Measurements from ENCODE around the gene PLCL2. TPM values are rescaled to one million over a fixed set of nuclear protein-coding genes. Genes with fewer than 3 reads are reported as not detected.
A peak's percentile ranks its signal among the peaks of the same experiment; 100 is the strongest.
"Not testable (repeated sequence)": the region's sequence is repeated elsewhere in the genome, so short reads cannot be mapped to it uniquely, and the experiment has no call there.

The PLCL2 gene
- total RNA-seq, 2 donors from 2014 or later, result 13.7 to 25.7 TPM

DNA sequence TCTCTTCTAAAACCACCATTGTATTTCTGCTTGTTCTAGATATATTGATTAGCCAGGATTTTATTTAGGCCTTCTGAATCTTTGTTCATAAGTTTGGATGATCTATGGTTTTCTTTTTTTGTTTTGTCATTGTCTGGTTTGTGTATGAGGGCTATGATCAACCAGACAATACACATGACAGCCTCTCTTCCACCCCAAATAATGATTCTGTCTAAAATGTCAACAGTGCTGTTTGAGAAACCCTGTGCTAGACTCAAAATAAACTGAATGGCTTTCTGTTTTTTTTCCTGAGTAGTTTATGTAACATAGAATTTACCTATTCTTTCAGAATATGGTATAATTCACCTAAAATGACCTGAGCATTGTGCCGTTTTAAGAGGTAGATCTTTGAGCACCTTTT lies 66.1 kb downstream of the PLCL2 start:
- H3K4me1 ChIP-seq, result no peaks in the 10 kb centered on the region
- peaks cover 0 to 3% of the 10 kb centered on the region in 2 donors for H3K27me3 ChIP-seq
- H3K36me3 ChIP-seq (replicated peaks in 1 of 2; ENCODE audit: insufficient read depth in 1 of 2, low read depth in 2 of 2), result no peaks in the 10 kb centered on the region
- intact Hi-C loops (cut with DNase I), result no loop called here
- ATAC-seq, result no peak
- WGBS, 2 donors, result 80 to 90% methylated on average over 1 of the region's 1 CpG
- H3K9me3 ChIP-seq, result no peaks in the 10 kb centered on the region
- no peak for DNase-seq
- H3K27ac ChIP-seq, result no peak overlapping the region
- H3K4me3 ChIP-seq, result no peak overlapping the region
- TF ChIP-seq POLR2A (IDR thresholded peaks at IDR 0.05), result no peak
- TF ChIP-seq, protein P1, sequence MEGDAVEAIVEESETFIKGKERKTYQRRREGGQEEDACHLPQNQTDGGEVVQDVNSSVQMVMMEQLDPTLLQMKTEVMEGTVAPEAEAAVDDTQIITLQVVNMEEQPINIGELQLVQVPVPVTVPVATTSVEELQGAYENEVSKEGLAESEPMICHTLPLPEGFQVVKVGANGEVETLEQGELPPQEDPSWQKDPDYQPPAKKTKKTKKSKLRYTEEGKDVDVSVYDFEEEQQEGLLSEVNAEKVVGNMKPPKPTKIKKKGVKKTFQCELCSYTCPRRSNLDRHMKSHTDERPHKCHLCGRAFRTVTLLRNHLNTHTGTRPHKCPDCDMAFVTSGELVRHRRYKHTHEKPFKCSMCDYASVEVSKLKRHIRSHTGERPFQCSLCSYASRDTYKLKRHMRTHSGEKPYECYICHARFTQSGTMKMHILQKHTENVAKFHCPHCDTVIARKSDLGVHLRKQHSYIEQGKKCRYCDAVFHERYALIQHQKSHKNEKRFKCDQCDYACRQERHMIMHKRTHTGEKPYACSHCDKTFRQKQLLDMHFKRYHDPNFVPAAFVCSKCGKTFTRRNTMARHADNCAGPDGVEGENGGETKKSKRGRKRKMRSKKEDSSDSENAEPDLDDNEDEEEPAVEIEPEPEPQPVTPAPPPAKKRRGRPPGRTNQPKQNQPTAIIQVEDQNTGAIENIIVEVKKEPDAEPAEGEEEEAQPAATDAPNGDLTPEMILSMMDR (IDR thresholded peaks at IDR 0.05), result no peak

DNA sequence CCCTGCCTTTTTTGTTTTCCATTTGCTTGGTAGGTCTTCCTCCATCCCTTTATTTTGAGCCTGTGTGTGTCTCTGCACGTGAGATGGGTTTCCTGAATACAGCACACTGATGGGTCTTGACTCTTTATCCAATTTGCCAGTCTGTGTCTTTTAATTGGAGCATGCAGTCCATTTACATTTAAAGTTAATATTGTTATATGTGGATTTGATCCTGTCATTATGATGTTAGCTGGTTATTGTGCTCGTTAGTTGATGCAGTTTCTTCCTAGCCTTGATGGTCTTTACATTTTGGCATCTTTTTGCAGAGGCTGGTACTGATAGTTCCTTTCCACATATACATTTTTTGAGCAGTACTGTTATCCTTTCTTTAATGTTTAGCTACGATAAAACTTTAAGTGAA lies 73.1 kb downstream of the PLCL2 start:
- H3K36me3 ChIP-seq (replicated peaks in 1 of 2; ENCODE audit: insufficient read depth in 1 of 2, low read depth in 2 of 2); H3K27me3 ChIP-seq; H3K4me1 ChIP-seq; intact Hi-C loops (cut with DNase I); ATAC-seq; DNase-seq; H3K27ac ChIP-seq; H3K9me3 ChIP-seq; H3K4me3 ChIP-seq: not testable (repeated sequence)
- WGBS, 2 donors, result 97 to 98% methylated on average over 3 of the region's 3 CpGs

DNA sequence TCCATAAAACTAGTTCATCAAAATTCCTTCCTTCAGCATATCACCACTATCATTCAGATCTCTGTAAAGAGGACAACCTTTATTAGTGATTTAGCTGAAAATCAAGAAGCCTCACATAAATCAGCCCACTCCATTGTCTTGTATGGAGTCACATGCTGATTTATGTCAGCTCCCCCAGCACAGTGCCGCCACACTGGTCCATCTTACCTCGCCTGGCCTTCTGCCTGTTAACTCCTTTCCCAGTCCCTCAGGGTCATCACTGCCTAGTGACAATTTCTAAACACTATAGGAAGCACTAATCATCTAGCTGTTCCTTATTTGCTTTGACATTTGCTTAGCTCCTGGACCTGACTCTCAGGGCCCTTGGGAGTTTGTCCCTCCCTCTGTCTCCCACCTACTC lies 75.4 kb downstream of the PLCL2 start:
- intact Hi-C loops (cut with DNase I), result no loop called here
- no peak for TF ChIP-seq POLR2A (IDR thresholded peaks at IDR 0.05)
- Histone ChIP-seq H3K4me1 (no peaks in the 10 kb centered on the region), H3K9me3 (no peaks in the 10 kb centered on the region), H3K27me3 (no peaks in the 10 kb centered on the region), H3K27ac (no peak overlapping the region), H3K36me3 (replicated peaks in 1 of 2; ENCODE audit: insufficient read depth in 1 of 2, low read depth in 2 of 2) (no peaks in the 10 kb centered on the region), H3K4me3 (no peak overlapping the region)
- DNase-seq, result no peak
- WGBS, 2 donors, result 90 to 100% methylated on average over 2 of the region's 2 CpGs
- no peak for ATAC-seq

DNA sequence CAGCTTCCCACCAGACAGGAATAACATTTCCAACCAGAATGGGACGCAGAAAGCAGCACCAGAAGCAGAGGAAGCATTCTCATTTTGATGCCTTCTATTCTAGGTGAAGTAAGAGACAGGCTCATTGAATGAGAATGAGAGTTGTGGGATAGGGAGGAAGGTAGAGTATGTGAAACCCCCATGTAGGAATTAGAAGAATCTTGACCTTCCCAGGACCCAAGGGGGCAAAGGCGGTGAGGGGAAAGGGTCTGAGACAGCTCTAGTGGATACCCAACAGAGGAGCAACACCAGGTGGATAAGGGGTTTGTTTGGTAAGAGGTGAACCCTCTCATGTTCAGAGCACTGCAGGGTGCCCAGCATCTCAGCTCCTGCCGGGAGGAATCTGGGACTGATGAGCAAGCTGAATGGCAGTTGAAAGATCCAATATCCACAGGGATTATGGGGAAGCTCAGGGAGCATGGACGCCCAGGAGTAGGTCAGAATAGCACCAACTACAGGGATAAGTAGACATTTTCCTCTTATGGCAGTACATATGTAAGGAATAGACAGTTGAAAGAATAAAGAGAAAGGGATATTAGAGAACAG lies 77.0 kb downstream of the PLCL2 start:
- no peak for ATAC-seq
- 90 to 92% methylated on average over 4 of the region's 4 CpGs for WGBS, 2 donors
- DNase-seq, result no peak
- no peak overlapping the region for H3K4me3 ChIP-seq
- no peaks in the 10 kb centered on the region for H3K9me3 ChIP-seq
- no peak overlapping the region for H3K27ac ChIP-seq
- no peaks in the 10 kb centered on the region for H3K27me3 ChIP-seq
- H3K4me1 ChIP-seq, result no peaks in the 10 kb centered on the region
- intact Hi-C loops (cut with DNase I), result no loop called here
- no peaks in the 10 kb centered on the region for H3K36me3 ChIP-seq (replicated peaks in 1 of 2; ENCODE audit: insufficient read depth in 1 of 2, low read depth in 2 of 2)
- TF ChIP-seq, protein P1 (IDR thresholded peaks at IDR 0.05), result no peak
- TF ChIP-seq POLR2A (IDR thresholded peaks at IDR 0.05), result no peak

DNA sequence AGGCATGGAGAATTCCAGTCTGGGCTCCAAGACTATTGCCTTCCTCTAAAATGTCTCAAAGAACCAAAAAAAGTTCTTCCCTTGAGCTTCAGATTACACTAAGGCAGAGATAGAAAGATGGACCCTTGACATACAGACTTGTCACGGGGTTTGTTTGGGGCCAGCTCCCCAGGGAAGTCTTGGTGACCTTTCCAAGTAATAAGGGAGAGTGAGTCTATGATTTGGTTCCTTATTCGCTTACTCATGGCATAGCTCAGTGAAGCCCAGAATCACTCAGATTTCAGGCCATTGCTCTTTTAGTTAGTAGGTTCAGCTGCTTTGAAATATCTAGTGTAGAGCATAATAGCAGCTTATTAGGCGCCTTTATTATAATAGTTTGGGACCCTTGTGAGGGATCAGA lies 90.3 kb downstream of the PLCL2 start:
- 81 to 90% methylated on average over 3 of the region's 3 CpGs for WGBS, 2 donors
- no peak for DNase-seq
- H3K27me3 ChIP-seq, result no peaks in the 10 kb centered on the region
- TF ChIP-seq, protein P1 (IDR thresholded peaks at IDR 0.05), result no peak
- no peak for TF ChIP-seq POLR2A (IDR thresholded peaks at IDR 0.05)
- no peak overlapping the region for H3K4me3 ChIP-seq
- intact Hi-C loops (cut with DNase I), result no loop called here
- no peaks in the 10 kb centered on the region for H3K36me3 ChIP-seq (replicated peaks in 1 of 2; ENCODE audit: insufficient read depth in 1 of 2, low read depth in 2 of 2)
- no peaks in the 10 kb centered on the region for H3K4me1 ChIP-seq
- H3K9me3 ChIP-seq, result no peaks in the 10 kb centered on the region
- no peak overlapping the region for H3K27ac ChIP-seq
- ATAC-seq, result no peak

DNA sequence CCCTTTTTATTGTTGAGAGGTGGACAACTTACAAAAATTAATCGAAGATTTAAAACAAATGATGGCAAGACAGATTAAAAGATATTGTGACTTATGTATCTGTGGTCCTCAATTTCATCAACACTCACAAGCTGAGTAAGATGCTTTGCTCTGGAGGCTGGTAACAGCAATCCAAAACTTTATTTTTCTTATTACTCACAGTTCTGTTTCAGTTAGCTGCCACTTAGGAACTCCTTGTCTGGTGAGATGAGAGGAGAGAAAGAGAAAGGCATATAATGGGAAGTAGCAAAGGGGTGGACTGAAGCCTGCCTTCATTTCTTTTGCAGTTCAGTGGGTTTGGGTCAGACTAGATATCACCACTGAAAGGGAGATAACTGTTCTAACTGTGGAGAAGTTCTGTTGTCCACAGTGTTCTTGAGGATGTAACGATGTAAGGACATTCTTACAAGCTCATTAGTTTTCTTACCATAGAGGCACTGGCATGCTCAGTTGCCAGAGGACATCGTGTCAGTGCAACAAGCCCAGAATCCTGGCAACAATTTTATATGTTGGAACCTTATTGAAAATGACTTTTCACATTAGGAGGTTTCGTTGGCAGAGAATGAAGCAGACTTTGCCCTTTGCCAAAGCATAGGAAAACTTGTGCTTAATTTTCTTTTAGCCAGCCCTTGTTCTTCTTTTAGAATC lies 93.6 kb downstream of the PLCL2 start:
- ATAC-seq, result no peak
- 66 to 68% methylated on average over 4 of the region's 4 CpGs for WGBS, 2 donors
- no peaks in the 10 kb centered on the region for H3K9me3 ChIP-seq

More for the DNA sequence above, 93.6 kb downstream of the PLCL2 start:
- Histone ChIP-seq H3K27me3 (no peaks in the 10 kb centered on the region), H3K27ac (no peak overlapping the region), H3K36me3 (replicated peaks in 1 of 2; ENCODE audit: insufficient read depth in 1 of 2, low read depth in 2 of 2) (no peaks in the 10 kb centered on the region), H3K4me1 (no peaks in the 10 kb centered on the region), H3K4me3 (no peak overlapping the region)
- peak in 1 of 4 donors; percentile 10 for DNase-seq
- TF ChIP-seq, protein P1 (IDR thresholded peaks at IDR 0.05), result no peak
- no peak for TF ChIP-seq POLR2A (IDR thresholded peaks at IDR 0.05)
- intact Hi-C loops (cut with DNase I), result no loop called here

Data from body of pancreas (tissue), 4 donors.